IMR-90 (cell line): ENCODE results near the gene LRG1. TPM values are rescaled to one million over a fixed set of nuclear protein-coding genes. Genes with fewer than 3 reads are reported as not detected.
A peak's percentile ranks its signal among the peaks of the same experiment; 100 is the strongest.

Source experiments
- ATAC-seq: fragments of 200-7000 bp; cut with Tn5 transposase; 2 replicates; pipeline ENCODE4 v1.9.1; 2020; ENCODE audit warnings: low read depth, mild to moderate bottlenecking, moderate library complexity
- BruUV-seq: library from RNA; stranded (reverse); fragments of 400-500 nt; replicated peaks from 2 replicates; lab custom pipeline; 2021; lab: Mats Ljungman, UMichigan
- CTCF ChIA-PET: fragments of 300-600 bp; formaldehyde crosslinking; extraction: SDS; loops from one replicate; lab custom pipeline; 2021; ENCODE audit warnings: antibody characterized with exemption; lab: Yijun Ruan, JAX
- POLR2A ChIA-PET: fragments of 300-600 bp; sonication (Branson Sonifier 250); formaldehyde crosslinking; loops from one replicate; lab custom pipeline; 2022; ENCODE audit warnings: antibody characterized with exemption; ENCODE audit not compliant: unreplicated experiment; lab: Charles Lee
- DNase-seq: peaks from one replicate; pipeline ENCODE4 v3.0.0; 2013
- H2AFZ ChIP-seq: replicated peaks from 2 replicates; pipeline ENCODE3; 2013; ENCODE audit warnings: low read length, mild to moderate bottlenecking; ENCODE audit not compliant: poor library complexity
- H2AK5ac ChIP-seq: 2 replicates; pipeline ENCODE4 v1.6.1; 2013; ENCODE audit warnings: low read depth, low read length, inconsistent platforms
- H2AK9ac ChIP-seq: replicated peaks from 2 replicates; pipeline ENCODE3; 2013; ENCODE audit warnings: mild to moderate bottlenecking, low read depth, low read length, moderate library complexity; ENCODE audit not compliant: poor library complexity
- H2BK120ac ChIP-seq: 2 replicates; pipeline ENCODE4 v1.6.1; 2013; ENCODE audit warnings: low read depth, low read length, inconsistent platforms
- H2BK15ac ChIP-seq: 3 replicates; pipeline ENCODE4 v1.6.1; 2013; ENCODE audit warnings: low read depth, low read length, inconsistent platforms
- H2BK20ac ChIP-seq: 2 replicates; pipeline ENCODE4 v1.6.1; 2013; ENCODE audit warnings: low read depth, mild to moderate bottlenecking, inconsistent platforms, low read length, moderate library complexity
- H2BK5ac ChIP-seq: 2 replicates; pipeline ENCODE4 v1.6.1; 2013; ENCODE audit warnings: mild to moderate bottlenecking, low read depth, low read length, inconsistent platforms; ENCODE audit not compliant: poor library complexity, severe bottlenecking
- H3K14ac ChIP-seq: replicated peaks from 2 replicates; pipeline ENCODE4 v1.6.1; 2013; ENCODE audit warnings: low read depth, low read length, inconsistent platforms
- H3K18ac ChIP-seq: 2 replicates; pipeline ENCODE4 v1.6.1; 2013; ENCODE audit warnings: low read depth, low read length, control low read depth
- H3K23ac ChIP-seq: 2 replicates; pipeline ENCODE4 v1.6.1; 2013; ENCODE audit warnings: low read depth, low read length, inconsistent platforms
- H3K27ac ChIP-seq: 2 replicates; pipeline ENCODE4 v1.5.1; 2013; ENCODE audit warnings: mild to moderate bottlenecking, control low read depth, low read length; ENCODE audit not compliant: insufficient read depth
- H3K27me3 ChIP-seq: 2 replicates; pipeline ENCODE4 v1.6.1; 2013; ENCODE audit warnings: low read length; ENCODE audit not compliant: control insufficient read depth, insufficient read depth
- H3K36me3 ChIP-seq: 2 replicates; pipeline ENCODE4 v1.6.1; 2013; ENCODE audit warnings: low read length, mixed read lengths; ENCODE audit not compliant: control insufficient read depth, insufficient read depth
- H3K4ac ChIP-seq: 2 replicates; pipeline ENCODE4 v1.6.1; 2013; ENCODE audit warnings: low read depth, low read length, inconsistent platforms
- H3K4me1 ChIP-seq: 2 replicates; pipeline ENCODE4 v1.6.1; 2013; ENCODE audit warnings: low read length, mixed read lengths; ENCODE audit not compliant: control insufficient read depth, insufficient read depth
- H3K4me2 ChIP-seq: 2 replicates; pipeline ENCODE4 v1.6.1; 2013; ENCODE audit warnings: low read depth, mild to moderate bottlenecking, control low read depth, low read length, moderate library complexity
- H3K4me3 ChIP-seq: 2 replicates; pipeline ENCODE4 v1.5.1; 2013; ENCODE audit warnings: low read depth, mild to moderate bottlenecking, control low read depth, low read length, moderate library complexity; ENCODE audit not compliant: insufficient read depth
- H3K56ac ChIP-seq: 2 replicates; pipeline ENCODE4 v1.6.1; 2013; ENCODE audit warnings: low read length, inconsistent platforms; ENCODE audit not compliant: insufficient read depth; ENCODE audit errors: extremely low read depth
- H3K79me1 ChIP-seq, 2 experiments: 2 replicates each; pipeline ENCODE4 v1.6.1; 2013; ENCODE audit warnings: low read length in 2 of 2, inconsistent platforms in 1 of 2, low read depth in 1 of 2
- H3K9ac ChIP-seq: 2 replicates; pipeline ENCODE4 v1.6.1; 2013; ENCODE audit warnings: low read depth, low read length, control low read depth
- H3K9me1 ChIP-seq: 2 replicates; pipeline ENCODE4 v1.6.1; 2013; ENCODE audit warnings: low read length, inconsistent platforms; ENCODE audit not compliant: insufficient read depth
- H3K9me3 ChIP-seq: 2 replicates; pipeline ENCODE4 v1.6.1; 2013; ENCODE audit warnings: low read length; ENCODE audit not compliant: control insufficient read depth, insufficient read depth
- H4K20me1 ChIP-seq: 2 replicates; pipeline ENCODE4 v1.6.1; 2013; ENCODE audit warnings: low read length, inconsistent platforms; ENCODE audit not compliant: insufficient read depth
- H4K5ac ChIP-seq: 2 replicates; pipeline ENCODE4 v1.6.1; 2013; ENCODE audit warnings: mild to moderate bottlenecking, low read depth, low read length, control low read depth
- H4K8ac ChIP-seq, 2 experiments: 2 replicates each; pipeline ENCODE4 v1.6.1; 2013; ENCODE audit warnings: low read depth in 2 of 2, low read length in 2 of 2, control low read depth in 1 of 2, inconsistent platforms in 1 of 2
- H4K91ac ChIP-seq: 2 replicates; pipeline ENCODE4 v1.6.1; 2013; ENCODE audit warnings: low read depth, low read length, inconsistent platforms; ENCODE audit not compliant: insufficient read depth
- RCOR1 ChIP-seq: IDR thresholded peaks from 2 replicates; pipeline ENCODE4 v1.6.1; 2012; ENCODE audit warnings: mild to moderate bottlenecking, low read length, improper control_type of control experiment; ENCODE audit not compliant: insufficient replicate concordance
- WGBS, 2 experiments: methylation state at CpG; one replicate each; pipeline versions ENCODE4 v1.1.5 to v1.1.7; 2013; ENCODE audit warnings: missing lambda C conversion rate in 2 of 2; ENCODE audit not compliant: insufficient read length in 1 of 2; ENCODE audit errors: extremely low coverage in 2 of 2; 5-methylcytosine and 5-hydroxymethylcytosine counted together
- dilution Hi-C: fragments of 300-500 bp; cut with HindIII; formaldehyde crosslinking; loops from one replicate; pipeline ENCODE4 v1.14.3; 2018; ENCODE audit warnings: low sequenced_read_pairs; ENCODE audit not compliant: unreplicated experiment
- in situ Hi-C: fragments of 300-500 bp; cut with MboI; formaldehyde crosslinking; loops from 3 replicates; pipeline ENCODE4 v1.14.3; 2019; ENCODE audit warnings: low sequenced_read_pairs, inconsistent platforms, mixed read lengths
- intact Hi-C: fragments of 100-400 bp; cut with micrococcal nuclease; formaldehyde crosslinking; loops from 2 replicates; pipeline ENCODE4 v1.10.0; 2022
- polyA plus RNA-seq, 3 experiments: library from polyadenylated mRNA; depleted of rRNA; stranded (reverse); fragments of >200 nt; gene quantifications; 2 replicates each; pipeline ENCODE4 v1.2.3, GENCODE V29; 2012; ENCODE audit warnings: low replicate concordance in 1 of 3
- total RNA-seq: library from RNA; depleted of rRNA; stranded (reverse); fragments of >200 nt; gene quantifications from 2 replicates; pipeline ENCODE4 v1.2.3, GENCODE V29; 2012

The LRG1 gene
- total and polyA plus RNA-seq, 2 of the 4 experiments (the other 2 are of a cell fraction), result not detected

GRCh38 chr19:4519521-4520277 is 20.1 kb downstream of the LRG1 start:
- 70% methylated on average over 6 of the region's 9 CpGs; no CpG with 5 or more reads in 1 of the 2 experiments for WGBS, 2 experiments
- BruUV-seq, result no TSS peak
- H3K56ac ChIP-seq, result no peak overlapping the region

More at GRCh38 chr19:4519521-4520277, 20.1 kb downstream of the LRG1 start:
- Histone ChIP-seq H2BK120ac (no peak overlapping the region), H3K18ac (no peak overlapping the region), H3K4ac (no peak overlapping the region; the same call in 1 of the 2 replicates), H2AK9ac (peak overlapping the region; percentile 76), H2AFZ (peak overlapping the region; percentile 72), H3K9ac (no peak overlapping the region), H3K4me1 (peaks cover 9% of the 10 kb centered on the region), H3K79me1 (no peaks in the 10 kb centered on the region), H4K5ac (0 out of 2 replicates have a peak overlapping the region, but pooled peaks have one; percentile 54), H3K9me1 (no peaks in the 10 kb centered on the region), H2AK5ac (peak overlapping the region; percentile 50; the same call in 1 of the 2 replicates), H3K14ac (0 out of 2 replicates have a peak overlapping the region, but pooled peaks have one; percentile 22), H2BK5ac (no peak overlapping the region), H3K27me3 (peaks cover 14% of the 10 kb centered on the region), H3K36me3 (no peaks in the 10 kb centered on the region), H3K4me3 (no peak overlapping the region), H3K9me3 (no peaks in the 10 kb centered on the region), H3K27ac (no peak overlapping the region), H3K4me2 (no peak overlapping the region), H4K8ac (no peak overlapping the region), H2BK20ac (peak overlapping the region; percentile 35; the same call in 1 of the 2 replicates), H2BK15ac (no peak overlapping the region), H4K20me1 (no peaks in the 10 kb centered on the region), H3K23ac (no peak overlapping the region), H4K91ac (no peak overlapping the region)
- dilution Hi-C loops, result no loop called here
- ChIA-PET POLR2A (no interaction called here), CTCF (no interaction called here)
- no peak for TF ChIP-seq RCOR1
- DNase-seq (no peak), ATAC-seq (no peak)
- intact Hi-C loops, result no loop called here
- in situ Hi-C loops, result no loop called here
